Activated CD4-positive, alpha-beta T cell treated with anti-CD3 and anti-CD28 coated beads for 4 hours (primary cell): ENCODE results near the gene MPHOSPH6.
A peak's percentile ranks its signal among the peaks of the same experiment; 100 is the strongest.
"Not testable (repeated sequence)": the region's sequence is repeated elsewhere in the genome, so short reads cannot be mapped to it uniquely, and the experiment has no call there.

ENCODE experiments used
- DNase-seq, 2 donors: peaks; one replicate each; pipeline ENCODE4 v3.0.0-alpha.2; 2020

MPHOSPH6 gene, protein sequence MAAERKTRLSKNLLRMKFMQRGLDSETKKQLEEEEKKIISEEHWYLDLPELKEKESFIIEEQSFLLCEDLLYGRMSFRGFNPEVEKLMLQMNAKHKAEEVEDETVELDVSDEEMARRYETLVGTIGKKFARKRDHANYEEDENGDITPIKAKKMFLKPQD

DNA sequence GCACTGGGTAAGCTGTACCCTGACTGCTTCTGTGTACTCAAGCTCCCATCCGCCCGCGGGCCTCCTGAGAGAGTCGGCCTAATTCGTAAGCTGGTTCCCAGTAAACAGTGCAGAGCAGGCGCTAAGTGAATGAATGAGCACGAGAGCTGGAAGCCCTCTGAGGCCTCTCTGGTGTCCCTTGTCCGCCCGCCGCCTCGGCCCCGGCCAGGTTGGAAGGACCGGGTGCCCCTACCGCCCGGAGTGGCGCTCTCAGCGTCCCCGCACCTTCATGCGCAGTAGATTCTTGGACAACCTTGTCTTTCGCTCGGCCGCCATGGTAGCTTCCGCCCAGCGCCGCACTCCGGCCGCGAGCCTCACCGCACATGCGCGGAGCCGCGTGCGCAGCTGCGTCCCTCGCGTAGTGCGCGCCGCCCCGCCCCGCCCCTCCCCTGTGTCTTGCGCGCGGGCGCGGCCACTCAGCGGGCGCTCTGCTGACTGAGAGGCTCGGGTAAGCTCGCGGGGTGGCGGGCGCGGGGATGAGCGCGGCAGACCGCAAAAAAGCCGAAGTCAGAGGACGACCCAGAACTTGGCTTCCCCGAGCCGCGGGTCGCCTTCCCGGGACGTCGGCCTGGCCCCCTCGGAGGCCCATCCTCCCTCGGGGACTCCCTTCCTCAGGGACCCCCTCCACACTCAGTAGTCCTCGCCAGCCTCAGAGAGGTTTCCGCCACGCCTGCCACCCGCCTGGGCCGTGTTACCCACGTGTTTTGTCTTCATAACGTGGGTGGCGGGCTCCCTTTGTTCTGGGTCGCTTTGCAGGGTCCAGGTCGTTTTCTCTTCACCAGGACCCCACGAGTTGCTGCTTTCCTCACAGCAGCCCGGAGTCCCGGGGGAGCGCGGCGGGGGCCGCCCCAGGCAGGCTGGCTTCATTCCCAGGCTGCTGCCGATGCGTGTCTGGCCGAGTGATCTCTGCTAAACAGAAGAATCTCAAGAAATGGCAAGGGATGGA lies at the start of gene MPHOSPH6:
Gene MPHOSPH6 (minus strand): TSS at position 364 of the 985 bp plus-strand sequence. CDS start 49 bp downstream, at position 315.
- DNase-seq = peak; percentile 90

DNA sequence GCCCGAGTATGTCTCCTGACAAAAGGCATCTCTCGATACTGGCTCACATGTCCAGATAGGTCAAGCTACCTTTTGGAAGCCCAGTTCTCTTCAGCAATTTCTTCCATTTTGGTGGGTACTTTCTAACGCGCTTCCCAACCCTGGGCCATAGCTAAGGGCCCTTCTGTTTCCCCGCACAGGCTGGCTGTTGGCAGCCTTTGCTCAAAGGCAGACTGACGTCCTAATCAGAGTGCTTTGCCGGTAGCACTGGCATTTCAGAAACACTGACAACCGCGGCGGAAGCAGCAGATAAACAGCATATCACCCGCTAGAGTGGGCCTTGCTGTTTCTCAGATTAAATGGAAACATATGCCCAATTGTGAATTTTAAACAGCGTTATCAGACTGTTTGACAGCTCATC lies 49.3 kb upstream of the MPHOSPH6 start:
- DNase-seq = no peak

DNA sequence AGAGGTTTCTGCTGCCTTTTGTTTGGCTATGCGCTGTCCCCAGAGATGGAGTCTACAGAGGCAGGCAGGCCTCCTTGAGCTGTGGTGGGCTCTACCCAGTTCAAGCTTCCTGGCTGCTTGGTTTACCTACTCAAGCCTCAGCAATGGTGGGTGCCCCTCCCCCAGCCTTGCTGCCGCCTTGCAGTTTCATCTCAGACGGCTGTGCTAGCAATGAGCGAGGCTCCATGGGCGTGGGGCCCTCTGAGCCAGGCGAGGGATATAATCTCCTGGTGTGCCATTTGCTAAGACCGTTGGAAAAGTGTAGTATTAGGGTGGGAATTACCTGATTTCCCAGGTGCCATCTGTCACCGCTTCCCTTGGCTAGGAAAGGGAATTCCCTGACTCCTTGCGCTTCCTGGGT lies 39.3 kb upstream of the MPHOSPH6 start:
- not testable (repeated sequence) for DNase-seq

DNA sequence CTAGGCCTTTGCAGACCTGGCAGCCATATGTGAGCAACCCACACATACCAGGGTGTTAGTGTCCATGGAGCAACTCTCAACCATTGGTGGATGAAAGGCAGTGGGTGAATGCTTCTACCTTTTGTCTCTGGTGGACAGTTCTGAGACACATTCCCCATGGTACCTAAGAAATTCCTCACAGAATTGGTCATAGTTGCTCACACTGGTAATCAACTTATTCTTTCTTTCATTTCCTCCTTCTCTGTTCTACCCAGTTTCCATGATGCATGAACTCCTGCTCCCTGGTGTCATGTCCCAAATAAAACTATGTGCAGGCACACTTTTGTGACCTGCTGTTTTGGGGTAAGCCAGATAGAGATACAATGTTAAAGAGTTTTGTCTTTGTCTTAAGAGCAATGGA lies 33.2 kb upstream of the MPHOSPH6 start:
- DNase-seq = no peak

DNA sequence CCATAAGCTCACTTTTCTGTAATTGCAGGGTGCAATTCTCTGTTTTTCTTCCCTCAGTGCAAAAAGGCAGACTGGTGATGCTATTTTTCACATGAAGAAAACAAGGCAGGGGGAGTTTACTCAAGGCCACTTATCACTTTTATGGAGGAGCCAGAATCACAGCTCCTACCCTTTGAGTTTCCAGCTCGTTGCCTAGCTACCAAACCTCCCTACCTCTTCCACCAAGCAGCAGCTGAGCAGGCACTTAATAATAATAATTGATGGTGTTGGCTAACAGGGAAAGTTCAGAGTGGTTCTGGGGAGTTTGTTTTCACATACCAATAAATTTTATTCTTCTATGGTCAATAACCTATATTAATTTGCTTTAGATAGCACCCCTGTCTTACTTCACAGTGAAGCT lies 31.9 kb upstream of the MPHOSPH6 start:
- no peak for DNase-seq

DNA sequence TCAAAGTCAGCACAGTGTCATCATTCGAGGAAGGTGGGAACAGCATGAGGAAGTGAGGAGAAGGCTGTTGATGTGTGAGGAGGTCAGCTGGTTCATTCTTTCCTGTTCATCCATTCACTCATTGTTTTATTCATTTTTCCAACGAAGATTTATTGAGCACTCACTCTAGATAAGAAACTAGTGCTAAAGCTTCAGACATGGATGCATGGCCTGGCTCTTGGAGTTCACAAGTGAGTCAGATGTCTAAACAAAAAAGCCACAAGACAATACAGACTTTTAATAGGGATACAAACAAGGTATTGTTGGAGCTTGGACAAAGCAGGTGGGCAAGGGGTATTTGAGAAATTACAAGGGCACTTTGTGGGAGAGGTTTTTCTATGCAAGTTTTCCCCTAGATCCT lies 31.3 kb upstream of the MPHOSPH6 start:
- no peak for DNase-seq

DNA sequence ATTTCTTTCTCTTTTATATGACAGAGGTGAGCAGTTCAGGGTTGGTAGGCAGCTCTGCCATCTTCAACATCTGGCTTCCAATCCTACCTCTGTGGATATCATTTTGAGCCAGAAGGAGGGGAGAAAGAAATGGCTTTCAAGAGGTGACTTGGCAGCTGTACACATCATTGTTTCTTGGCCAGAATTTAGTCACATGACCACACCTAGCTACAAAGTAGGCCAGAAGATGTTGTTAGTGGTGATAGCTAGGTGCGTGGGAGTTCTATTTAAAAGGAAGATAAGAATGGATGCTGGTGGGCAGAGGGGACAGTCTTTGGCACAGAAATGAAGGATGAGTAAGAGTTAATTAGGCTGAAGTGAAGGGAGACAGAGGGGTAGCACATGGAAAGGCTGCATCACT lies 29.2 kb upstream of the MPHOSPH6 start:
- DNase-seq = no peak

DNA sequence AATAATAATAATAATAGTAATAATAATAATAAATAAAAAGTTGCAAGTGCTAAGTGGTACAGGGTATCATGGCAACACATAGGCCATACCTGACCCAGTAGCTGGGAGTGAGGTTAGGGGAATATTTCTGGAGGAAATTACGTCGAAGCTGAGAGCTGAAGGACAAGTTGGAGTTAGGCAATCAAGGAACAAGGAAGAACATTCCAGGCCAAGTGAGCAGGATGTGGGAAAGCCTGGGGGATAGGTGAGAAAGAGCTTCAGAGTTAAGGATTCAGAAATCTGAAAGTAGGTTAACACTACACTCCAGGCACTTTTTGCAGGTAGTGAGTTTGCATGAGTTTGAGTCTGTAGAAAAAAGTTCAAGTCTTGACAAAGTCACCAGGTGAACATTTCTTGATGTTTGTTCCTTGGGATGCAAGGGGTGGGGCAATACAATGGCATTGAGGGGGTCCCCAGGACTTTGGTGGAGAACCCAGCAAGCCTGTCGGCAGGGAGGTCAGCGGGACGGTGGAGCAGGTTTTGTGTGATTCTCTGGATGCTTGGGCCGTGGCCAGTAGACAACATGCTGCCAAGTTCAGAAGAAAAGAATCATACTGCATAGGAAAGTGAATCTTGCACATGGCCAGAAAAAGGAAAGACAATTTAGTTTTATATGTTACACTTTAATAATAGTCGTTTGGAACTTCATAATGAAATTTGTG lies 27.7 kb upstream of the MPHOSPH6 start:
- no peak for DNase-seq

DNA sequence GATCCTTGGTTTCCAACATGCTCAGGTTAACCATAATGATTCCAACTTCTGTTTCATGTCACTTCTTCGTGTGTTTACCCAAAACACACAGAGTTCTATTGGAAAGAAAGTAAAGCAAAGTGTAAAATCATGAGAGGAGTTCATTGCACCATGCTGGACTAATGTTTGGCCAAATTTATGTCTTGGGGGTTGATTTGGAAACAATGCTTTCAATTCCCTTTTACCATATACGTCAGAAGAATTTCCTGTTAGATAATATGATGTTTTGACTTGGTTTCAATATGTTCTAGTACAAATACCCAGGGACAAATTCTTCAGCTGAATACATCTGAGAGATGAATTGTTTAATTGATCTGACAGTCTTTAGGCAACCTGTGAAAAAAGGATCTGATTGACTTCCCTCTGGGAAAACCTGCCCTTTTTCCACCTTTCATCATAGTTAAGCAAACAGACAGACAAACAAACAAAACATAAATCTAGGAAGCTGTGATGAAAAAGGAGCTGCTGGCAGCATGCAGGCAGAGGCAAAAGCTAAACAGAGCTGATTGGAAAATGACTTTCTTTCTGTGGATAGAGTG lies 26.0 kb upstream of the MPHOSPH6 start:
- DNase-seq = no peak

DNA sequence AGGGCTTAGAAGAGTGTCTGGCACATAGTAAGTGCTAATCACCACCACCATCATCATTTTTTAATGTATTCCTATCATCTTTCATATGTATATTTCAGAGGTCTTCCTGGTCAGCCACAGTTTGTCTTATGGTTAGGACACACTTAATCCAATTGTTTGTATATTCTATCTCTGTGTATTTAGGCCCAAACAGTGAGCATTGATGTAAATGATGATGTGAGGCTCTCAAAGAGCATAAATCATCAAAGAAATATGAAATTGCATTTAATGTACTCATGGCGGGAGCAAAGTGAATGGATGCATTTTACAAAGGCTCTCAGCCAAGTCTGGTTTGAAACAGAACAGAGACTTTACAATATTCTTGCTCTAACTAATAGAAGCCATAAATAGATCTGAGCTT lies 24.1 kb upstream of the MPHOSPH6 start:
- no peak for DNase-seq

DNA sequence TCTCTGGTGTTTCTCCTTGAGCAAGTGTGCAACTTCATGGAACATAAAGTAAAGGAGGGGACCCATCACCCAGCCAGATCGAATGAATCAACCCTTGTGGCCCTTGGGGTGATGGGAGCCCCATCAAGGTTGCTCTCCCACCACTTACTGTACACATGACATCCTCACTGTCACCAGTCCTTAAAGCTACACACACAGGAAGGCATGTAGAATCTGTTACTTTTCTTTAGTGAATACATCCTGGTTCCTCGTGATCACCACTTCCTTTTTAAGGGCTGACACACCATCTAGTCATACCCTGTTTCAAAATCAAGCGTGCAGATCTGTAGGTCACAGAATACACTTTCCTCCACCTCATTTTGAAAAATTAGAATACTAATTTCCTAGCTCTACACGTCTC lies 22.6 kb upstream of the MPHOSPH6 start:
- DNase-seq = no peak

DNA sequence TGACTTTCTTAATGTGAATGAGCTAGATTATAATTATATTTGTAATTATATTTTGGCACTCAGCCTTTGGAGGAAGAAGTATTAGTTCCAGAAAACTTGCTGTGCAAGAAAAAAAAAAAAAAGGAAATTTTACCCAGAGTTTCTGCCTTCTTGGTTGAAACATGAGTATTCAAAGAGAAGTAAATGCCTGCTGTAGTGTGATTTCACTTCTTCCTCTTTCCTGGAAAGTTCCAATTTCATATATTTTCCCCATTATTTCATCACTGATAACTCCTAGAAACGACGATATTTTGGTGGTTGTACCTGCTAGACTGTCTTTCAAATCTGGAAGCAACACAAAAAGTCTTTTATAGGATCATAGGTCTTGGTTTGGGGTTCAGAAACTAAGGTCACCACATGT lies 20.4 kb upstream of the MPHOSPH6 start:
- no peak for DNase-seq

DNA sequence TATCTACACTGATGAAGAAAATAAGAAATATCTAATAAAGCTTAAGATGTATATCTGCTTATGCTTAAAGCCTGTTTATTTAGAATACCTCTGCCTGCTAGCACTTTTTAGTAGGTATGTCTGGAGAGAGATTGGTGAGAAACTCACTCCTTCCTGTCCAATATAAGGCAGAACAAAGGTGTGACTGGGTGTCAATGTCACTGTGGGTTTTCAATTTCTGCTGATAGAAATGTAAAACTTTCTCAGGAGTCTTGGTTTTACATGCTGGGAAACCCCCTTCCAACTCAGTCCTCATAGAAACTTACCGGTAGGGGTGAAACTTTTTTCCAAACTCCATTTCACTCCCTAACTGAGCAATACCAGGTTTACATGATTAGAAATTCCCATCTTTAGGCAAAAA lies 17.8 kb upstream of the MPHOSPH6 start:
- DNase-seq = no peak

DNA sequence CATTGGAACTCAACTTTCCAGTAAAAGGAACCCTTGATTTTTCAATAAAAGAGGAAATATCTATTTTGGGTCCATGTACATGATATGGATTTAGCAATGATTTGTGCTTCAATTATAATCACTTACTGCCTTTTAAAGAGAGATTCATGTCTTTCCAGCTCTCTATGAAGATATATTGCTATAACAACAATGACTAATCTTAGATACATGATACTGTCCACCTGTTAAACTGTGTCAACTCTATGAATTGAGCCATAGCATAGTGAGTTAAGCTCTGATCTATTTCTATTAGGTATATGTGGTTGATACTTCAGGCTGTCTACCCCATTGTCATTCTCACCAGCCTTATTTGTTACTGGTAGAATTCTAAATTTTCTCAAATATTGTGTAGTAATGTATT lies 15.0 kb upstream of the MPHOSPH6 start:
- DNase-seq = no peak

DNA sequence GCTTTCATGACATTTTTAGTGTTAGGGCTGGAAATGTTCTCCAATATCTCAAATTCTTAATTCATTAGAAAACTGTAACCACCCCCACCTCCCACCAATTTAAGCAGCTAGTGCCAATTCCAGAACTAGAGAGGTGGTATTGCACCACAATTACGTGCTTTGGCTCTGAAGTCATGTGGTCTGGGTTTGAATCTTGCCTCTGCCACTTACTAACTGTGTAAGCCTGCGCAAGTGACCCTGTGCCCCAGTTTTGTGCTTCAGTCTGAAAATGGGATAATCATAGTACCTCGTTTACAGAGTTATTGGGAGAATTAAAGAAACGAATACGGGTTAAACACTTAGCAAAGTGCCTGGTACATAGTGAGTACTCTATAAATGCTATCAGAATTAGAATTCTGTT lies 14.2 kb upstream of the MPHOSPH6 start:
- no peak for DNase-seq

DNA sequence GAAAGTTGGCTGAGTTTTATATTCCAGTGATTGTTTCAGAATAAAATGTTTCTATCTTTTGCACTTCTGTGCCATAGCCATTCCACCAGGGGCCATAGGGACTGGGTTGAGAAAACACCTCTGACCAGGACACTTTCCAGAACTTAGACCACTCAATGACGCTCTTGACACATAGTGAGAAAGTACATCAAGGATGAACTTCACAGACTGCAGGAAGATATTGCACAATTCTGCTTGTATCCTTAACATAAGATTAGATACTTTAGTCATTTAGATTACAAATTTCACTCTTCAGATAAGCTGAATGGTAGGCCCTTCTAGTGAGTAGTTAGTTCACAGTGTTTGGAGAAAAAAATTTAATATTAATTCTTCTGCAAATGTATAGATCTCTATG lies 13.0 kb upstream of the MPHOSPH6 start:
- no peak for DNase-seq

DNA sequence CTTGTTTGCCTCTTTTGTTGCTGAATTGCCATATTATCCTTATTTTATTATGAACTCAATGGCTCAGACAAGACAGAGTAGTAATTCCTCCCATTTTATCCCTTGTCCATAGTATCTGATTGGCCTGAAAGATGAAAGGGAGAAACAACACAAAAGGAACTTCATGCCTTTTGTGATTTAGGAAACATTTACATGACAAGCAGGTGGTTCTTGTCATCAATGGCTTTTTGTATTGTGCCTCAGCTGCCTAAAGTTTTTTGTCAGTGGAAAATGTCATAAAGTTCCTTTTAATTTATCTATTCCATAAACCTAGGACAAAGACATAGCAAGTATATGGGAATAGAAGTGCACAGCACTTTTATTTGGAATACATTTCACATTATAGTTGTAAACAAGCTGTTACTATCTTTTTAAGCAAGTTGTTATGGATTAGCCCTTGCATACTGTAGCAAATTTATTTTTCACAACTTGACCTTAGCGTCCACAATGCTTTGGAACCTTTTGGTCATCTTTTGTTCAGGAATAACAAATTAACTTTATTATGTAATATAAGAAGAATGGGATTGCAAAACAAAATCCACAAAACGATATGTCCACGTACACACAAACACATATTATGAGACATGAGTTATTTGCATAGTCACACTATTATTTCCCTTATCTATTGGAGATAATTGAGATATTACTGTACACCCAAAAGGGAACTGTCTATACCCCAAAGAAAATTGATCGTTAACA lies 12.4 kb upstream of the MPHOSPH6 start:
- no peak for DNase-seq

DNA sequence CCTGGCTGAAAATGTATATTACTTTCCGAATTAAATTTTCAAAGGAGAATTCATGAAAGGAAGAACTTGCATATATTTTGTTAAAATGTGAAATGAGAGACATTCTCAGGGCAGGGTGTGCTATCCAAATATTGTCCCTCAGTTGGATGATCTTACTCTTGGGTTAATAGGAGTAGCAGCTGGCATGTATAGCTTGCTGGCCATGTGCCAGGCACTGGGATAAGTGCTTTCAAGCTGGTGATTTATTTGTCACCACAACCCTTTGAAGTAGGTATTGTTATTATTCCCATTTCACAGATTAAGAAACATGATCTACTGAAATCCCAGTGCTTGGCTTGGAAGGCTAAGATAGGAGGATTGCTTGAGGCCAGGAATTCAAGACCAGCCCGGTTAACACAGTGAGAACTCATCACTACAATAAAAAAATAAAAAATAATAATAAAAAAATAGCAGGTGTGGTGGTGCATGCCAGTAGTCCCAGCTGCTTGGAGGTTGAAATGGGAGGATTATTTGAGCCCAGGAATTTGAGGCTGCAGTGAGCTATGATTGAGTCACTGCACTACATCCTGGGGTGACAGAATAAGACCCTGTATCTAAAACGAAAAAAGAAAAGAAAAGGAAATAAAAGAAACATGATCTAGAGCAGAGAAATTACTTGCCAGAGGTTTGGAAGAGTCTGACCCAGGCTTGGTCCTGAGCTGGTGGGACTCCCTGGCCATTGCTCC lies 11.6 kb upstream of the MPHOSPH6 start:
- no peak for DNase-seq

DNA sequence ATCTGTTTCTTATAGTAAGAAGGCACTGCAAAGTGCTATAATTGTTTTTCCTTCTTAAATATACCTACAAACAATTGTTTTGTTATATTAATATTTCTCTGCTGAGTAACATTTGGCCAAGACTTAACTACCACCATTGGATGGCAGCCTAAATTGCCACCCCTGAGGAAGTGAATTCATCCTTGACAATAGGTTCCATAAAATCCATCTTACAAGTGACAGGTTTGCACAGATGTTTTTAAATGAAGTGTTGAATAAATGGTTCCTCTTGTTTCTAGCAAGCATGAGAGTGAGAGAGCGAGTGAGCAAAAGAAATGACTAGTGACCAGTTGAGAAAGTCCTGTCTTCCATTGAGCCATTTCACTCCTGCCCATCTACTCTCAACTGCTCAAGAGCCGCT lies 8.3 kb upstream of the MPHOSPH6 start:
- DNase-seq = no peak

DNA sequence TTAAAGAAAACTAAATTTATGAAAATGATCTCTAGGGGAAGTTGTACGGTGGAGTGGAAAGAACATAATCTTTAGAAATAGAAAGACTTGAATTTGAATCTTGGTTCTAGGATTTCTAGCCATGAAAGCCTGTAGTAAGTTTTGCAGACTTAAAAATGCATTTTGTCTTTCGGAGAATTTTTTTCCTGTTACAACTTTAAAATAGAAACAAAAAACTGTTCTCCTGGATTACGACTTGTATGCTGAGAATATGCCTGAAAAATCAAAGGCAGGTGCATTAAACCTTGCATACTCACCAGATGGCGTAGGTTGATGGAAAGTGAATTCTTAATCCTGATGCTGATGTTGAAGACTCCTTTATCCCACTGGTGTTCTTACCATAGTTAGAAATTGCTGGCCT lies 7.5 kb upstream of the MPHOSPH6 start:
- no peak for DNase-seq

DNA sequence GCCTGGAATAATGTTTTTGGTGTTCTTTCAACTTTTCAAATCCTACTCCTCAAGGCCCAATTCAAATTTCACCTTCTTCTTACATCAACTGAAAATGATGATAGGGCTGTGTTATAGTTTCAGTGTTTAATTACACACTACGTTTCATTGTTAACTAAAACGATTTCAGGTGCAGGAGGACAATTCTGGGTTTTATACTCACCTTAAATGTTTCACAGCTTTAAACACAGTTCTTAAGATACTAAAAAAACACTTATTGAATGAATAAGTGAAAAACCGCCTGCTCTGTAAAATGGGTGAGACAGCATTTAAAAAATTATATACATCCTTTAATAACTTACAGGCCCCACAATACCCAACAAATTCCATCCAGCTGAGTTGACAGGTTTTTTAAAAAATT lies 6.2 kb upstream of the MPHOSPH6 start:
- DNase-seq = no peak

DNA sequence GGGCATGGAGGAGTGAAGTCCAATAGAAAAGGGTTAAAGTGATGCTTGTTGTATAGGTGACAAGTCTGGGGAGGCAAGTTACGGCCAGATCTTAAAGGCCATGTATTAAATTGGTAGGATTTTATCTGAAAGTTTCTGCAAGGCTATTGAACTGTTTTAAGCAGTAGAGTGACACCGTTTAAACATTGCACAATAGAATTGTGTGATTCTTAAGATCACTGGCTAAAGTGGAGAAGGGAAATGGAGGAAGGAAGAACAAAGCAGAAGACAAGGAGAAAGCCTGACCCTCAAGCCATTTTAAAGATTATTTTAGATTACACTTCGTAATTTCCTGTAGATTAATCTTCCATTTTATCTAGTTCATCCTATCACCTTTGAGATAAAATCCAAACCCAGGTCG lies 5.6 kb upstream of the MPHOSPH6 start:
- no peak for DNase-seq
